ENCODE results near the gene STRBP.

DNA sequence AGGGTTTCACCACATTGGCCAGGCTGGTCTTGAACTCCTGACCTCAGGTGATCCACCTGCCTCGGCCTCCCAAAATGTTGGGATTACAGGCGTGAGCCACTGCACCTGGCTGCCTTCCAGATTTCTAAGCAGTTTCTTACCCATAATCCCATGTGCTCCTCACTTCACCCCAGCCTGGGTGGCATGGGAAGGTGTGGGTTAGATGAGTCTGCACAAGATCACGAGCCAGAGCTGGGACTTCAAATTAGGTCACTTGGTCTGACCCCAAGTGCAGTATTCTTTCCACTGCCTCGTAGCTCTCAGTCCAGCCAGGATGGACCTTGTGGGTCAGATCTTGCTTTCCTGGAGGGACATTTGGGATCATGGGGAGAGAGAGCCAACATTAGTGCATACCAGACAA is 37.5 kb upstream of the STRBP start:
- TF ChIP-seq EWSR1 (IDR thresholded peaks at IDR 0.05; ENCODE audit: borderline replicate concordance, low read depth, partially characterized antibody) (no peak), FOXK1 (CRISPR knock-in tag; IDR thresholded peaks at IDR 0.05; ENCODE audit: borderline replicate concordance) (no peak), HNRNPUL1 (IDR thresholded peaks at IDR 0.05; ENCODE audit: low read length) (no peak), ZBTB8A (IDR thresholded peaks at IDR 0.05; ENCODE audit: partially characterized antibody) (no peak), BRD9 (IDR thresholded peaks at IDR 0.05; ENCODE audit: low read depth, partially characterized antibody) (no peak), POLR2AphosphoS5 (IDR thresholded peaks at IDR 0.05; ENCODE audit: control insufficient read depth, insufficient read depth, low read depth, low read length) (no peak), MAFK (IDR thresholded peaks at IDR 0.05; ENCODE audit: low read length) (no peak), GATA2 (CRISPR knock-in tag; IDR thresholded peaks at IDR 0.05) (no peak), GABPA (tag; conservative IDR thresholded peaks at IDR 0.05; ENCODE audit: low read depth) (no peak), GATAD2B (IDR thresholded peaks at IDR 0.05; ENCODE audit: borderline replicate concordance) (no peak), SP2 (IDR thresholded peaks at IDR 0.05; ENCODE audit: extremely low read depth, low read depth, low read length, poor library complexity, severe bottlenecking) (no peak)
- TF ChIP-seq, protein P1, sequence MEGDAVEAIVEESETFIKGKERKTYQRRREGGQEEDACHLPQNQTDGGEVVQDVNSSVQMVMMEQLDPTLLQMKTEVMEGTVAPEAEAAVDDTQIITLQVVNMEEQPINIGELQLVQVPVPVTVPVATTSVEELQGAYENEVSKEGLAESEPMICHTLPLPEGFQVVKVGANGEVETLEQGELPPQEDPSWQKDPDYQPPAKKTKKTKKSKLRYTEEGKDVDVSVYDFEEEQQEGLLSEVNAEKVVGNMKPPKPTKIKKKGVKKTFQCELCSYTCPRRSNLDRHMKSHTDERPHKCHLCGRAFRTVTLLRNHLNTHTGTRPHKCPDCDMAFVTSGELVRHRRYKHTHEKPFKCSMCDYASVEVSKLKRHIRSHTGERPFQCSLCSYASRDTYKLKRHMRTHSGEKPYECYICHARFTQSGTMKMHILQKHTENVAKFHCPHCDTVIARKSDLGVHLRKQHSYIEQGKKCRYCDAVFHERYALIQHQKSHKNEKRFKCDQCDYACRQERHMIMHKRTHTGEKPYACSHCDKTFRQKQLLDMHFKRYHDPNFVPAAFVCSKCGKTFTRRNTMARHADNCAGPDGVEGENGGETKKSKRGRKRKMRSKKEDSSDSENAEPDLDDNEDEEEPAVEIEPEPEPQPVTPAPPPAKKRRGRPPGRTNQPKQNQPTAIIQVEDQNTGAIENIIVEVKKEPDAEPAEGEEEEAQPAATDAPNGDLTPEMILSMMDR (IDR thresholded peaks at IDR 0.05 in 2 of 3, conservative IDR thresholded peaks at IDR 0.05 in 1 of 3; ENCODE audit: insufficient read depth in 2 of 3, low read depth in 1 of 3, low read length in 3 of 3), result no peak

All from K562 (cell line).